T-helper 17 cell (primary cell): ENCODE measurements around the gene PPP1R37. TPM values are rescaled to one million over a fixed set of nuclear protein-coding genes. Genes with fewer than 3 reads are reported as not detected.

Experiments used
- ATAC-seq: fragments of 150-1000 bp; cut with Tn5 transposase; 2 replicates; pipeline ENCODE4 v1.10.0; 2021; ENCODE audit warnings: mild to moderate bottlenecking, moderate library complexity
- DNase-seq, 3 donors: peaks; one replicate each; pipeline versions ENCODE4 v3.0.0 to v3.0.0-alpha.2; 2020 to 2021
- H3K9me3 ChIP-seq: one replicate; pipeline ENCODE4 v1.7.0; 2013; ENCODE audit warnings: low read length, mild to moderate bottlenecking; ENCODE audit not compliant: control insufficient read depth, poor library complexity, severe bottlenecking
- H3K27ac Mint-ChIP-seq: one replicate; pipeline ENCODE4 v1.8.0; 2022; ENCODE audit warnings: mild to moderate bottlenecking, moderate library complexity, mixed read lengths
- H3K27me3 Mint-ChIP-seq: one replicate; pipeline ENCODE4 v1.8.0; 2022; ENCODE audit warnings: mixed read lengths
- H3K36me3 Mint-ChIP-seq: one replicate; pipeline ENCODE4 v1.8.0; 2022; ENCODE audit warnings: low read depth, mixed read lengths
- H3K4me1 Mint-ChIP-seq: one replicate; pipeline ENCODE4 v1.8.0; 2022; ENCODE audit warnings: mild to moderate bottlenecking, mixed read lengths
- H3K4me3 Mint-ChIP-seq: one replicate; pipeline ENCODE4 v1.8.0; 2022; ENCODE audit warnings: mild to moderate bottlenecking, moderate library complexity, mixed read lengths
- total RNA-seq, 4 donors: library from RNA in 2 of 4; stranded (reverse) in 2 of 4; gene quantifications; one replicate each; pipeline ENCODE4 v1.2.3 and lab custom pipeline; 2022 to 2026

Gene PPP1R37
- total RNA-seq, 2 donors from 2014 or later, result 15.2 to 20.9 TPM

DNA sequence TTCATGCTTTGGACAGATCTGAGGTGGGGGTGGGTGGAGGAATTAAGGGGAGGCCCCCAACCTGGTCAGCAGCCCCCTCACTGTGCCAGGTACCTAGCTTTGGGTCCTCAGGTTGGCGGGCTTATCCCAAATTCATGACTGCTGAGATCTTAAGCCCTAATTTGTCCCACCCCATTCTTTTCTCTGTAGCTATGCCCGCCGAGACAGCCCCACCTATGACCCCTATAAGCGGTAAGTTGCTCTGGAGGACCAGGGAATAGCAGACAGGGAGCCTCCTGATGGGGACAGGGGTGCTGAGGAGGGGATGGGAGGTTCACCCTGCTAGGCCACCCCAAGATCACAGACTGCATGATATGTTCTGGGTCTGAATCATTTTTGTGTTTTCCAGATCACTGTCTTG, 31.0 kb upstream of the PPP1R37 start:
- Mint-ChIP-seq H3K27me3 (no peaks in the 10 kb centered on the region), H3K4me3 (no peak overlapping the region), H3K36me3 (peaks cover 16% of the 10 kb centered on the region), H3K4me1 (peaks cover 13% of the 10 kb centered on the region), H3K27ac (no peak overlapping the region)
- no peak for DNase-seq
- H3K9me3 ChIP-seq, result no peaks in the 10 kb centered on the region
- no peak for ATAC-seq

DNA sequence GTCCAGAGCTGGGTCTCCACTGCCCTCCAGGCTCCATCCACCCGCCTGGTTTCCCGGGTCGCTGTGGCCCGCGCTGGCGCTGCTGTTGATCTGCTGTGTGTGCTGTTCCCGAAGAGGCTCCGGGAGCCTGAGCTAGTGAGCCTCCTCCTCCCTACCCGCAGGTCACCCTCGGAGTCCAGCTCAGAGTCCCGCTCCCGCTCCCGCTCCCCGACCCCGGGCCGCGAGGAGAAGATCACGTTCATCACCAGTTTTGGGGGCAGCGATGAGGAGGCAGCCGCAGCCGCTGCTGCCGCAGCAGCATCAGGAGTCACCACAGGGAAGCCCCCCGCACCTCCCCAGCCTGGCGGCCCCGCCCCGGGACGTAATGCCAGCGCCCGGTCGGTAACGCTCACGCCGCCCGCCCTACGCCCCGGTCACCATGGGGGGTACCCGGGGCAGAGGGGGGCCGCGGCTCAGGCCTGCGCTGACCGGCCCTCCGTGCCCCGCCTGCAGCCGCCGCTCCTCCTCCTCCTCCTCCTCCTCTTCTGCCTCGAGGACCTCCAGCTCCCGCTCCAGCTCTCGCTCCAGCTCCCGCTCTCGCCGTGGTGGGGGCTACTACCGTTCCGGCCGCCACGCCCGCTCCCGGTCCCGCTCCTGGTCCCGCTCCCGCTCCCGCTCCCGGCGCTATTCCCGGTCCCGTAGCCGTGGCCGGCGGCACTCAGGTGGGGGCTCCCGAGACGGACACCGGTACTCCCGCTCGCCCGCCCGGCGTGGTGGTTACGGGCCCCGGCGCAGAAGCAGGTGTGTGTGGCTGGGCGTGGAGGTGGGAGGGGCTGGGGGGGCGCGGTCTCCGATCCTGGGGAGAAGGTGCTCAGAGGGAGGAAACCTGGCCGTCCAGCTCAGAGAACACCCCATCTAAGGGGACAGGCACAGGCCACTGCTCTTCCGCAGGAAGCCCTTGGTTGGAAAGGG, 28.9 kb upstream of the PPP1R37 start:
- DNase-seq (no peak), ATAC-seq (no peak)
- Mint-ChIP-seq H3K4me3 (no peak overlapping the region), H3K27me3 (no peaks in the 10 kb centered on the region), H3K36me3 (peaks cover 3% of the 10 kb centered on the region), H3K4me1 (peaks cover 3% of the 10 kb centered on the region), H3K27ac (no peak overlapping the region)
- H3K9me3 ChIP-seq, result no peaks in the 10 kb centered on the region

DNA sequence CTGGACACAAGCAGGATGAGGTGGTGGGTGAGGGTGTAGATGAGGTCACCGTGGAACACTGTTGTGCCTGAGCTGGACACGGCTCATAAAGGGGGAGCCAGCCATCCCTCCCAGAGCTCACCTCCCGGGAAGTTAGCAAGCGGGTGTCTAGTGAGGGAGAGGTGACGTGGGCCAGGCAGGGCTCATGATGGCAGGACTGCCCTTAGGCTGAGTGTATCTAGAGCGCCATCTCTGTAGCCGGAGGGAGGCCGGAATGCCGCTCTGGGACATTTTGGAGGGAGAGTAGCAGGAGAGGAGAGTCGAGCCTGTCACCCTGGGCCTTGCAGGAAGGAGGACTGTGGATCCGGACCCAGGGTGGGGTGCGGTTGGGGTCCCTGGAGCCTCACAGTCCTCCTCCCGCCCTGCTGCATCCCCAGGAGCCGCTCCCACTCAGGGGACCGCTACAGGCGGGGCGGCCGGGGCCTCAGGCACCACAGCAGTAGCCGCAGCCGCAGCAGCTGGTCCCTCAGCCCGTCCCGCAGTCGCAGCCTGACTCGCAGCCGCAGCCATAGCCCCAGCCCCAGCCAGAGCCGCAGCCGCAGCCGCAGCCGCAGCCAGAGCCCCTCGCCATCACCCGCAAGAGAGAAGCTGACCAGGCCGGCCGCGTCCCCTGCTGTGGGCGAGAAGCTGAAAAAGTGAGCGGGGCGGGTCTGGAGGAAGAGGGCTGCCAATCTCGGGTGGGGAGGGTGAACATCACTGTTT, 25.9 kb upstream of the PPP1R37 start:
- ATAC-seq, result no peak
- no peaks in the 10 kb centered on the region for H3K27me3 Mint-ChIP-seq
- H3K27ac Mint-ChIP-seq, result no peak overlapping the region
- no peaks in the 10 kb centered on the region for H3K9me3 ChIP-seq
- H3K4me3 Mint-ChIP-seq, result no peak overlapping the region
- no peaks in the 10 kb centered on the region for H3K4me1 Mint-ChIP-seq
- peaks cover 2% of the 10 kb centered on the region for H3K36me3 Mint-ChIP-seq
- no peak for DNase-seq

DNA sequence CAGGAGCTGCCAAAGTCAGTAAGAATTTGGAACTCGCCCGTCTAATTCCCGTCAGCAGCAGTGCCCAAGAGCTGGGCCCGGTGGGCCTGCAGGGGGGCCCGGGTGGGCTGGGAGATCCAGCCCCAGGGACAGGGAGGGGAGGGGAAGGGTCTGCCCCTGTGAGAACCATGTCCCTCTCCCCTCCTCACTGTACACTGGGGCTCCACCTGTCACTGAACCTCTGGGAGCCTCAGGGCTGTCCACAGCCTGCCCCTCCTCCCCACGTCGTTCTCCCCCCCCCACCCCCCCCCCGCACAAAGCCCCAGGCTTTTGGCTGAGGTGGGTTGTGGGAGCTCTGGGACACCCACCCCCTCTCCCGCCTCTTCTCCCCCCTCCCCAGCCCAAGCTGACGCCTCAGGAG, 24.9 kb upstream of the PPP1R37 start:
- peaks cover 2% of the 10 kb centered on the region for H3K36me3 Mint-ChIP-seq
- H3K4me3 Mint-ChIP-seq, result no peak overlapping the region
- no peak overlapping the region for H3K27ac Mint-ChIP-seq
- no peaks in the 10 kb centered on the region for H3K9me3 ChIP-seq
- no peaks in the 10 kb centered on the region for H3K27me3 Mint-ChIP-seq
- no peak for DNase-seq
- no peak for ATAC-seq
- no peaks in the 10 kb centered on the region for H3K4me1 Mint-ChIP-seq

DNA sequence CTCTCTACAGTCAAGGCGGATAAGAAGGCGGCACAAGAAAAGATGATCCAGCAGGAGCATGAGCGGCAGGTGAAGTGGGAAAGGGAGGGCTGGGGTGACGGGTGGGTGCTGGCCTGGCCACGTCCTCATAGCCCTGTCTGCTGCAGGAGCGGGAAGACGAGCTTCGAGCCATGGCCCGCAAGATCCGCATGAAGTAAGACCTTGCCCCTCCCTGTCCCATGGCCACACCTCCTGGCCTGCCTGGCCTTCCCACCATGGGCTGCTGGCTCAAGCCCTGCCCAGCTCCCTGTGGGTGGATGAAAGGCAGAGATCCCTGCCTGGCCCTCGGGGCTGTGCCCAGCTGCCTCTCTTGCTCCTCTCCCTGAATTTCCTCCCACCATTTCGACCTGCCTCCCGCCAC, 23.9 kb upstream of the PPP1R37 start:
- H3K9me3 ChIP-seq, result no peaks in the 10 kb centered on the region
- ATAC-seq (no peak), DNase-seq (no peak)
- H3K27me3 Mint-ChIP-seq, result no peaks in the 10 kb centered on the region
- peak overlapping the region; percentile 49 for H3K27ac Mint-ChIP-seq
- H3K4me3 Mint-ChIP-seq, result peak overlapping the region; percentile 36
- no peaks in the 10 kb centered on the region for H3K4me1 Mint-ChIP-seq
- peaks cover 2% of the 10 kb centered on the region for H3K36me3 Mint-ChIP-seq

DNA sequence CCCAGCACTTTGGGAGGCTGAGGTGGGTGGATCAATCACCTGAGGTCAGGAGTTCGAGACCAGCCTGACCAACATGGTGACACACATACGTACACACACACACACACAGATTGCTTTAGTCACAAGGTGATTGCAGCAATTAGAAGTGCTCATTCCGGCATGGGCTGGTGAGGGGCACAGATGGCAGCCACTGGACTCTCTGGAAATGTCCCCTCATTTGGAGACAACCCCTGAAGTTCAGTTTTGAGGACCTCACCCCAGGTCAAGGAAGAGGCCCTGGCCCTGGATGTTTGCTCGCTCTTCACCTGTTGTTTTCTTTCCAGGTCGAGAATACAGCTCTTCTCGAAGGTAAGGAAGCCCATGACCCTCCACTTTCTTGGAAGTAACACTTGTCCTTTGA, 22.8 kb upstream of the PPP1R37 start:
- no peaks in the 10 kb centered on the region for H3K4me1 Mint-ChIP-seq
- no peaks in the 10 kb centered on the region for H3K27me3 Mint-ChIP-seq
- H3K9me3 ChIP-seq, result no peaks in the 10 kb centered on the region
- H3K36me3 Mint-ChIP-seq, result peaks cover 2% of the 10 kb centered on the region
- no peak for ATAC-seq
- no peak for DNase-seq
- no peak overlapping the region for H3K4me3 Mint-ChIP-seq
- no peak overlapping the region for H3K27ac Mint-ChIP-seq

DNA sequence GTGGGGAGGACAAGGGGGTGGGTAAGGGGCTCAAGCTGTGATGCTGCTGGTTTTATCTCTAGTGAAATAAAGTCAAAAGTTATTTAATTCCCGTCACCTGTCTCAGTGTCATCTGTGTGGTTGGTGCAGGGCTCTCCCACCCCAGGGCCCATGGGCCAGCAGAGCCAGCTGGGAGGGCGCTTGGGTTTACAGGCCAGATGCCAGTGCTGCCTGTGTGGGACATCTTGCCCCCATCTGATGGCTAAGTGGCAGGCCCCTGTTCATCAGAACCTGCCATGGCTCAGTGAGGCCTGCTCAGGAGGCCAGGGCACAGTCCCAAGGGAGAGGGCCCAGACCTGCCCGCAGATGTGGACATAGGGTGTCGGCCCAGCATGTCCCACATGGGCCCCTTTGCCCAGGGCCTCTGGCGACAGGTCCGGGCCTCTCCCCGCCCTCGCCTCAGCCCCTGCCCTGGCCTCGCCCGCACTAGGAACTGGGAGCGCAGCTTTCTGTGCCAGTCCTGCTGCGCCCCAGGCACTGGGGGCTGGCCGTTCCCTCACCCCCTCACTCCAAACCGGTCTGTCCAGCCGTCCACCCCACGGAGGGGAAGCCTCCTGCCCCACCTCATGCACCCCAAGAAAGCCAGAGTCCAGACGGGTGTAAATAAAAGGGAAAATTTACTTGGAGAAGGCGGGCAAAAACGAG, 22.0 kb upstream of the PPP1R37 start:
- H3K9me3 ChIP-seq, result no peaks in the 10 kb centered on the region
- Mint-ChIP-seq H3K36me3 (peaks cover 2% of the 10 kb centered on the region), H3K27me3 (no peaks in the 10 kb centered on the region), H3K4me3 (no peak overlapping the region), H3K4me1 (no peaks in the 10 kb centered on the region), H3K27ac (no peak overlapping the region)
- DNase-seq, result no peak
- ATAC-seq, result no peak

DNA sequence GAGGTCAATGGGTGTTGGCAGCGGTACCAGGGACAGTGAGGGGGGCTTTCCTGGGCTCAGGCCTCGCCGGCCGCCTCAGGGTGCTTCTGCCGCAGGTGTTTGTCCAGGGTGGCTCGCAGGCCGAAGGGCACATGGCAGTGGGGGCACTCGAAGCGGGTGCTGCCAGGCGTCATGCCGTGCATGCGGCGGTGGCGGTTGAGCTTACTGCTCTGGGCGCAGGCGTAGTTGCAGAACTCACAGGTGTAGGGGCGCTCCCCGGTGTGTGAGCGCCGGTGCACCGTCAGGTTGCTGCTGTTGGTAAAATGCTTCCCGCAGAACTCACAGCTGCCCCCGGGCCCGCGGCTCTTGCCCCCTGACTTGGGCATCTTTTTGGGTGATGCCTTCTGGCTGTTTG, 21.4 kb upstream of the PPP1R37 start:
- Mint-ChIP-seq H3K27ac (no peak overlapping the region), H3K4me3 (no peak overlapping the region), H3K4me1 (peaks cover 1% of the 10 kb centered on the region), H3K36me3 (peaks cover 2% of the 10 kb centered on the region), H3K27me3 (no peaks in the 10 kb centered on the region)
- no peak for DNase-seq
- ATAC-seq, result no peak
- H3K9me3 ChIP-seq, result no peaks in the 10 kb centered on the region

DNA sequence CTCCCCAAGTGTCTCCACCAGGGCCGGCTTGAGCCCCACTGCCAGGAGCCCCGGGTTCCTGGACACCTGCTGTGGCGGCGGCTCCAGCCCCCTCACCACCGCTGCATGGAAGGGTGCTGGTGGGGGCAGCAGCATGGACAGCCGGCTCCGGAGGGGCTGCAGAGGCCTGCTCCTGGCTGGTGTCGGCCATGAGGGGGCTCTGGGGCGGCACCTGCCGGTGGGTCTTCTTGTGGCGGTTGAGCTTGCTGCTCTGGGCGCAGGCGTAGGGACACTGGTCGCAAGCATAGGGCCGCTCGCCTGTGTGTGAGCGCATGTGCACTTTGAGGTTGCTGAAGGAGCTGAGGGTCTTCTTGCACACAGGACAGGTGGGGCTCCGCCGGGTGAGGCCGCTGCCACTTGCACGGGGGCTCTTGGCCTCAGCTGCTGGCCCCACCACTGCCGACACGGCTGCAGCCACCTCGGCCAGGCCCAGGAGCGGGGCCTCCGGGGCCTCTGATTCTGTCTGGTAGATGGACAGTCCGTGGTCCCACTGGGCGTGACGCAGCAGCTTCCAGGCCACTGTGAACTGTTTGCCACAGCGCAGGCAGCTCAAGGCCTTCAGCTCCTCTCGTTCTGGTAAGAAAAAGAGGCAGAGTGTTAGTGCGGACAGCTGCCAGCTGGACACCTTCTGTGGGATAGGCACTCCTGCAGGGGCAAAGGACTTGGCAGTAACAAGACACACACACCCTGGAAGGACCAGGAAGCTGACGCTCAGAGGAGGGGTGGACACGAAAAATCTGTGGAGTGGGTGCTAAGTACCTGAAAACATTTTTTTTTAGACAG, 20.8 kb upstream of the PPP1R37 start:
- no peaks in the 10 kb centered on the region for H3K9me3 ChIP-seq
- peaks cover 7% of the 10 kb centered on the region for H3K4me1 Mint-ChIP-seq
- DNase-seq (no peak), ATAC-seq (no peak)
- no peaks in the 10 kb centered on the region for H3K27me3 Mint-ChIP-seq
- no peak overlapping the region for H3K4me3 Mint-ChIP-seq
- peaks cover 2% of the 10 kb centered on the region for H3K36me3 Mint-ChIP-seq
- H3K27ac Mint-ChIP-seq, result no peak overlapping the region

DNA sequence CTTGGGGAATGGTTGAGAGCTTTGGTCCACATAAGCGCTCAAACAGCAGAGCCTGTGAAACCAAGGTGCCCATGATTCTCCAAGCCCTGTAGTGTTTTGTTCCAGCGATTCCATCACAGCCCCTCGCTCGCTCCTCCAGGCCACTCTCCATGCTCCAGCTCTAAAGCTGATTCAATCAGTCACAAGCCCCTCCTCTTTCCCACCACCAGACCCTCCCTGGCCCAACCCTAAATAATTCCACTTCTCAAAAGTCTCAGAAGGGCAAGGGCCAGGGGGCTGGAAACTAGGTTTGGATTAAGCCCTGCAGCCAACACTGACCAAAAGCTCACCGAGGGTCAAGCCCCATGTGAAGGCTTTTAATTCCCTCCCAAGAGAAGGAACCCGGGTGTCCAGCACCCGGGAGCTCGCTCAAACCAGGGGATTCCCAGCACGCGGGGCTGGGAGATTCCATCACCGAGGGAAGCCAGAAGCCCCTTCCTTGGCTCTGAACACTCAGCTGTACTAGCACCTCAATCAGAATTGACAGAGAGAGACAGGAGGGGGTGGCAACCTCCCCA, 18.2 kb upstream of the PPP1R37 start:
- Mint-ChIP-seq H3K27ac (peak overlapping the region; percentile 53), H3K27me3 (no peaks in the 10 kb centered on the region), H3K36me3 (no peaks in the 10 kb centered on the region), H3K4me1 (peaks cover 17% of the 10 kb centered on the region), H3K4me3 (peak overlapping the region; percentile 63)
- ATAC-seq, result no peak
- no peaks in the 10 kb centered on the region for H3K9me3 ChIP-seq
- no peak for DNase-seq

DNA sequence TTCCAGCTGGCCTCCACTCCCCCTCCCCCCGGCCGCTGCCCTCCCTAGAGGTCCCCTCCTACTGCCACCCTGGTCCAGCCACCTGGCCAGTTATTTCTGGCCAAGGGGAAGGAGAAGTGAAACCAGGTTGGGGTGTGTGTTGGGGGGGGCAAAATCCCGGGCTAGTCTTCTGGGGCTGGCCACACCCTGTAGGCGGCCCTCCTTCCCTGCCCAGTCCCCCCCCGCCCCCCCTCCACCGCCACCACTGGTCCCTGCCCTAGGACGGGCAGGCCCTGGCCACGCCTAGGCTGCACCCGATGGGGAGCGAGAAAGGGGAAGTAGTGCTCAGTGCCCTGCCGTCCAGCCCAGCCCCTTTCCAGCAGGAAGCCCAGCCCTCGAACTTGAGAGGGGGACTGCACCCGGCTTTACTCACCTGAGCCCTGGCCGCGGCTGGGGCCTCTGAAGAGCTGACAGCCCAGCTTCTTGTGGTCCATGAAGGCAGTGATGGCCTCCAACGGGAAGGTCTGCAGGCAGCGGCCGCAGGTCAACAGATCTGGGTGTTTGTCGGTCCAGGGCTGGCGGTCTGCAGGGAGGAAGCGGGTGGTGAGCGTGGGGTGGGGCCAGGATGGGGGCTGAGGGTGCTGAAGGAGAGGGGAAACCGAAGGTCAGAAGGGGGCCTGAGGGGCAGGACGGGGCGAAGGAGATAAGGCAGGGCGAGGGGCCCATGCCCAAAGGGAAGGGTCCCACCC, 17.5 kb upstream of the PPP1R37 start:
- peak in 1 of 3 donors; percentile 19 for DNase-seq
- no peak overlapping the region for H3K27ac Mint-ChIP-seq
- peak overlapping the region; percentile 87 for H3K4me3 Mint-ChIP-seq
- peak; percentile 39 for ATAC-seq
- H3K27me3 Mint-ChIP-seq, result no peaks in the 10 kb centered on the region
- no peaks in the 10 kb centered on the region for H3K36me3 Mint-ChIP-seq
- no peaks in the 10 kb centered on the region for H3K9me3 ChIP-seq
- H3K4me1 Mint-ChIP-seq, result peaks cover 17% of the 10 kb centered on the region
